Measurements from ENCODE around the gene LRRC7.

Gene LRRC7

GRCh38 chr1:69643266-69643665 lies 75.5 kb downstream of the LRRC7 start:
- H3K27ac ChIP-seq: no peak overlapping the region
- TF ChIP-seq CTCF (conservative IDR thresholded peaks at IDR 0.05): no peak

DNA sequence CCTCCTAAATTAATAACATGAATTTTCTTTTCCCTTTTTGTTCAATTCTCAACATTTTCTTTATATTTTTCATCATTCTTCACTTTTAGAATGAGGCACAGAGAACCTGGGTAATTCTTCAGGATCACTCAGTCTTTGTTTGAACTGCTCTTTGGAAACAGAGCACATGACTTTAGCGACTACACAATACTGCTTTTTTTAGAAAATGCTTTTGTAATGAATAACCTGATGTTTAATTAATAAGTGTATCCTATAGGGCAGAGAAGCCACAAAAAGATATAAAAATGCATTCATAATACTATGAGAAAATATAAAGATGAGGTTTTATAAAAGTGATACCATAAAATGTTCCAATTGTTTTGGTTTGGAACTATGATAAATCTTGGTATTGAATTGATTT lies 77.8 kb downstream of the LRRC7 start:
- no peak for TF ChIP-seq CTCF (conservative IDR thresholded peaks at IDR 0.05)

DNA sequence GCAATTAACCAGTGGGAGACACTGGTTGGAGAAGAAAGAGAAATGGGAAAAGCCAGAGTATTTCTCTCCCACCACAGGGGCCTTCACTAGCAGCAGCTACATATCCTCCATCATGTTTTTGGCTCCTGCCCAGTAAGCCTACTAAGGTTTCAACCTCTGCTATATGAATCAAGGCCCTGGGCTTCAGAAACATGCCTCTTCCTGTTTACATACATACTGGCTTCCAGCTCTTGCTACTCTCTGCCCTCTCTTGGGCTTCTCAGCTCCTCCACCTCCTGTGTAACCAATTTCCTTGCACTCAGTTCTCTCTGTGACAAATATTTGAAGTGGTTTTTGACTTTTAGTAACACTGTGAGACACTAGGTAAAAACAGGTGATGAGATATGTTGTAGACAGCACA lies 80.8 kb downstream of the LRRC7 start:
- no peak overlapping the region for H3K27ac ChIP-seq
- no peak for TF ChIP-seq CTCF (conservative IDR thresholded peaks at IDR 0.05)

More for the DNA sequence above, 77.8 kb downstream of the LRRC7 start:
- H3K27ac ChIP-seq: no peak overlapping the region

DNA sequence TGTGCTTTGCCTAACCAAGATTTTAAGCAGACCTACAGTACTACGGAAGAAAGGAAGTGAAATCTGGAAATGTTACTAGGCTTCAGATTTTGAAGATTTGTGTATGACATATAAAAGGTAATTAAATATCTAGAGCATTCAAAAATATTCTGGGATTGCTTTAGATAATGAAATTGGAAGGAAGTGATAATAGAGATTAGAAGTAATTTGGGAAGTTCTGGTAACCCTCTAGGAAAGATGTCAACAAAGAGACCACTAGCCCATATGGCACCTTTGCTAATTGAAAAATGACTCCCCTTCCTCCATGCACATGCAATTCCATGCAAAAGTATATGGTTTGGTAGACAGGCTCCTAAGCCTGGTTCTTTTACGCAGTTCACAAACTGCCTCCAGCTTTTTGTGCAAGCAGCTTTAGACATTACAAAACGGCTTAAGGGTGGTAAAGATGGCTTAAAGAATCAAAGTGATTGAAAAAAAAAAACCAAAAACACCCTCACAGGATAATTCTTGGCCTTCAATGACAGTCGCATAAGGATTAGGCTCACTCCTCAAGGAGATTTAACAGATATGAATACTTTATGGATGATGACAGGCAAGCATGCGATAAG lies 81.8 kb downstream of the LRRC7 start:
- no peak for TF ChIP-seq CTCF (conservative IDR thresholded peaks at IDR 0.05)
- H3K27ac ChIP-seq: no peak overlapping the region

- H3K27ac ChIP-seq: no peak overlapping the region
- TF ChIP-seq CTCF (conservative IDR thresholded peaks at IDR 0.05): no peak
Observed at GRCh38 chr1:69650779-69651178, 83.1 kb downstream of the LRRC7 start.

GRCh38 chr1:69651656-69652055 lies 83.9 kb downstream of the LRRC7 start:
- no peak overlapping the region for H3K27ac ChIP-seq
- no peak for TF ChIP-seq CTCF (conservative IDR thresholded peaks at IDR 0.05)

GRCh38 chr1:69657971-69658370 lies 90.2 kb downstream of the LRRC7 start:
- TF ChIP-seq CTCF (conservative IDR thresholded peaks at IDR 0.05): no peak
- H3K27ac ChIP-seq: no peak overlapping the region
